ENCODE measurements around the gene B3GNT2. TPM values are rescaled to one million over a fixed set of nuclear protein-coding genes. Genes with fewer than 3 reads are reported as not detected.

Gene B3GNT2
- total and polyA plus RNA-seq, 2 donors from 2014 or later = 17.5 to 35.0 TPM

- peaks cover 0 to 57% (median 41%) of the 10 kb centered on the region in 3 donors for H3K4me1 ChIP-seq (ENCODE audit: control insufficient read depth in 2 of 3, insufficient read depth in 2 of 3, low read depth in 1 of 3, low read length in 3 of 3)
These were observed 13.6 kb downstream of the B3GNT2 start for GRCh38 chr2:62209427-62209991.

GRCh38 chr2:62215306-62216064 lies 19.6 kb downstream of the B3GNT2 start:
- intact Hi-C loops (cut with DNase I) = no loop called here
- no peak for DNase-seq
- no peaks in the 10 kb centered on the region for H3K36me3 ChIP-seq (ENCODE audit: control insufficient read depth in 2 of 3, insufficient read depth in 3 of 3, low read length in 3 of 3)
- H3K9ac ChIP-seq (ENCODE audit: low read length in 3 of 3) = peak overlapping the region in 1 of 3 donors; percentile 16
- peaks cover 0 to 56% (median 51%) of the 10 kb centered on the region in 3 donors for H3K4me1 ChIP-seq (ENCODE audit: control insufficient read depth in 2 of 3, insufficient read depth in 2 of 3, low read depth in 1 of 3, low read length in 3 of 3)
- no peaks in the 10 kb centered on the region for H3K9me3 ChIP-seq (ENCODE audit: control insufficient read depth in 2 of 3, insufficient read depth in 1 of 3, low read length in 3 of 3)
- TF ChIP-seq, protein P1, sequence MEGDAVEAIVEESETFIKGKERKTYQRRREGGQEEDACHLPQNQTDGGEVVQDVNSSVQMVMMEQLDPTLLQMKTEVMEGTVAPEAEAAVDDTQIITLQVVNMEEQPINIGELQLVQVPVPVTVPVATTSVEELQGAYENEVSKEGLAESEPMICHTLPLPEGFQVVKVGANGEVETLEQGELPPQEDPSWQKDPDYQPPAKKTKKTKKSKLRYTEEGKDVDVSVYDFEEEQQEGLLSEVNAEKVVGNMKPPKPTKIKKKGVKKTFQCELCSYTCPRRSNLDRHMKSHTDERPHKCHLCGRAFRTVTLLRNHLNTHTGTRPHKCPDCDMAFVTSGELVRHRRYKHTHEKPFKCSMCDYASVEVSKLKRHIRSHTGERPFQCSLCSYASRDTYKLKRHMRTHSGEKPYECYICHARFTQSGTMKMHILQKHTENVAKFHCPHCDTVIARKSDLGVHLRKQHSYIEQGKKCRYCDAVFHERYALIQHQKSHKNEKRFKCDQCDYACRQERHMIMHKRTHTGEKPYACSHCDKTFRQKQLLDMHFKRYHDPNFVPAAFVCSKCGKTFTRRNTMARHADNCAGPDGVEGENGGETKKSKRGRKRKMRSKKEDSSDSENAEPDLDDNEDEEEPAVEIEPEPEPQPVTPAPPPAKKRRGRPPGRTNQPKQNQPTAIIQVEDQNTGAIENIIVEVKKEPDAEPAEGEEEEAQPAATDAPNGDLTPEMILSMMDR (IDR thresholded peaks at IDR 0.05; ENCODE audit: borderline replicate concordance, extremely low read depth, insufficient read depth) = no peak
- peak overlapping the region; percentile 28 to 55 for H3K27ac ChIP-seq (ENCODE audit: low read depth in 2 of 2, low read length in 2 of 2)
- FAIRE-seq = no peak
- H3K27me3 ChIP-seq (ENCODE audit: control insufficient read depth, insufficient read depth, low read length) = no peaks in the 10 kb centered on the region
- no peak overlapping the region for H3K4me3 ChIP-seq (ENCODE audit: low read length in 3 of 3)

More at GRCh38 chr2:62209427-62209991, 13.6 kb downstream of the B3GNT2 start:
- Histone ChIP-seq H3K9ac (ENCODE audit: low read length in 3 of 3) (peak overlapping the region in 1 of 3 donors; percentile 23), H3K4me3 (ENCODE audit: low read length in 3 of 3) (no peak overlapping the region), H3K27me3 (ENCODE audit: control insufficient read depth, insufficient read depth, low read length) (no peaks in the 10 kb centered on the region), H3K9me3 (ENCODE audit: control insufficient read depth in 2 of 3, insufficient read depth in 1 of 3, low read length in 3 of 3) (no peaks in the 10 kb centered on the region), H3K27ac (ENCODE audit: low read depth in 2 of 2, low read length in 2 of 2) (peak overlapping the region in 1 of 2 donors; percentile 3), H3K36me3 (ENCODE audit: control insufficient read depth in 2 of 3, insufficient read depth in 3 of 3, low read length in 3 of 3) (no peaks in the 10 kb centered on the region)
- TF ChIP-seq, protein P1 (IDR thresholded peaks at IDR 0.05; ENCODE audit: borderline replicate concordance, extremely low read depth, insufficient read depth) = no peak
- DNase-seq (no peak), FAIRE-seq (no peak)
- intact Hi-C loops (cut with DNase I) = no loop called here

DNA sequence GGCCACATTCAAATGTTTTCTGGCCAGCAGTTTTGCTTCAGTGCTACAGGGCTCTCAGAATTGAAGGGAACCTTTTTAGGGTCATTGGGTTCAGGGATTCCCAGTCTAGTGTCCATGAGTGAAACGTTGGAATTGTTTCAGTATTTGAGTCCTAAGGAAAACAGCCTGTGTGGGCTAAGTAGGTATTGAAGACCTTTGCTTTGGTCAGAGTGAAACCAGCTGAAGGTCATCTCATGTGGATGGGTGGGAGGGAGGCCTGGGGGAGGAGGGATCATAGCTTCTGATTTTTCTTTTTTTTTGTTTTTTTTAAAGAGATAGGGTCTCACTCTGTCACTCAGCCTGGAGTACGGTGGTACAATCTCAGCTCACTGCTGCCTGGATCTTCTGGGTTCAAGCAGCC lies 20.2 kb downstream of the B3GNT2 start:
- Histone ChIP-seq H3K9ac (ENCODE audit: low read length in 3 of 3) (peak overlapping the region in 1 of 3 donors; percentile 10), H3K36me3 (ENCODE audit: control insufficient read depth in 2 of 3, insufficient read depth in 3 of 3, low read length in 3 of 3) (no peaks in the 10 kb centered on the region), H3K4me1 (ENCODE audit: control insufficient read depth in 2 of 3, insufficient read depth in 2 of 3, low read depth in 1 of 3, low read length in 3 of 3) (peaks cover 0 to 56% (median 53%) of the 10 kb centered on the region in 3 donors), H3K27me3 (ENCODE audit: control insufficient read depth, insufficient read depth, low read length) (no peaks in the 10 kb centered on the region), H3K27ac (ENCODE audit: low read depth in 2 of 2, low read length in 2 of 2) (peak overlapping the region; percentile 28 to 55), H3K9me3 (ENCODE audit: control insufficient read depth in 2 of 3, insufficient read depth in 1 of 3, low read length in 3 of 3) (no peaks in the 10 kb centered on the region), H3K4me3 (ENCODE audit: low read length in 3 of 3) (no peak overlapping the region)
- TF ChIP-seq, protein P1 (IDR thresholded peaks at IDR 0.05; ENCODE audit: borderline replicate concordance, extremely low read depth, insufficient read depth) = no peak
- DNase-seq (no peak), FAIRE-seq (no peak)
- intact Hi-C loops (cut with DNase I) = no loop called here

Data from kidney (tissue), 14 donors.